ENCODE measurements around the gene COBL. TPM values are rescaled to one million over a fixed set of nuclear protein-coding genes. Genes with fewer than 3 reads are reported as not detected.
A peak's percentile ranks its signal among the peaks of the same experiment; 100 is the strongest.

The COBL gene
- total RNA-seq, 3 donors from 2014 or later: 2.2 to 37.3 (median 16.1) TPM

DNA sequence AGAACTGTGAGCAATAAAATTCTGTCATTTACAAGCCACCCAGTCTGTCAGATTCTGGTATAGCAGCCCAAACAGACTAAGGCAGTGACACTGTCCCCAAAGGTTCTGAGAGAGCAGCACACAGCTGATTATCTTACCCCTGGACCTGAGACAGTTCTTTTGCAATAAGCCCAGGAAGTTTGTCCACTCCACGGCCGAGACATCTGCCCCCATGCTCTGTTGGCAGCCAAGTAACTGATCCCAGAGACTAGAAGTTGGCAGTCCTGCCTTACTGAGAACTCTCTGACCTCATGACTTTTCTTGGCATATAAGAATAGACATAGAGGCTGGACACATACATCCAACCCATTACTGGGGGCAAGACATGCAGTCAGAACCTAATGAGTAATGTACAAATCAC, 290.9 kb downstream of the COBL start:
- Histone ChIP-seq H3K27me3 (no peaks in the 10 kb centered on the region), H3K9me3 (no peaks in the 10 kb centered on the region), H3K36me3 (no peaks in the 10 kb centered on the region), H3K4me3 (no peak overlapping the region), H3K27ac (no peak overlapping the region), H3K4me1 (no peaks in the 10 kb centered on the region)
- DNase-seq (ENCODE audit: low spot score in 2 of 2): no peak
- TF ChIP-seq POLR2A (IDR thresholded peaks at IDR 0.05): no peak
- no peak for TF ChIP-seq CTCF (IDR thresholded peaks at IDR 0.05)
- no peak for TF ChIP-seq POLR2AphosphoS5 (IDR thresholded peaks at IDR 0.05)
- intact Hi-C loops (cut with DNase I; ENCODE audit: low total_unique reads): no loop called here

DNA sequence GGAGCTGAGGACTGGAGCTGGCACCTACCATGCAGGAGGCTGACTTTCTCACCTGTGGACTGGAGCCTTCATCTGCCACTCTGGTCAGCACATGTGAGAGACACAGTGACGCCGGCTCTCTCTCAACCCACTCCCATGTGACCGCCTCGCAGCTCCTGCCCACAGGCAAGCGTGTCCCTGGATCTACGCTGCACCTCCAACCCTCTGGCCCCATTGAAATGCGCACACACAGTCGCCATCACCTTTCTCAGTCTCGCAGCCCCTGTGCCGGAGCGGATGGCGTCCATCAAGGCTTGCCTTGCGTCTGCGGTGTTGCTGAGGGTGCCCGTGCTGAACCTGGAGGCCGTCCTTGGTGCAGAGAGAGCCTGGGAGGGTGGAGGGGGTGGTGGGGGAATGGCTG, 291.7 kb downstream of the COBL start:
- Histone ChIP-seq H3K9me3 (no peaks in the 10 kb centered on the region), H3K4me3 (no peak overlapping the region), H3K27me3 (no peaks in the 10 kb centered on the region), H3K4me1 (no peaks in the 10 kb centered on the region), H3K27ac (no peak overlapping the region), H3K36me3 (no peaks in the 10 kb centered on the region)
- intact Hi-C loops (cut with DNase I; ENCODE audit: low total_unique reads): no loop called here
- TF ChIP-seq POLR2AphosphoS5 (IDR thresholded peaks at IDR 0.05) (no peak), CTCF (IDR thresholded peaks at IDR 0.05) (no peak), POLR2A (IDR thresholded peaks at IDR 0.05) (no peak)
- DNase-seq (ENCODE audit: low spot score in 2 of 2): no peak

DNA sequence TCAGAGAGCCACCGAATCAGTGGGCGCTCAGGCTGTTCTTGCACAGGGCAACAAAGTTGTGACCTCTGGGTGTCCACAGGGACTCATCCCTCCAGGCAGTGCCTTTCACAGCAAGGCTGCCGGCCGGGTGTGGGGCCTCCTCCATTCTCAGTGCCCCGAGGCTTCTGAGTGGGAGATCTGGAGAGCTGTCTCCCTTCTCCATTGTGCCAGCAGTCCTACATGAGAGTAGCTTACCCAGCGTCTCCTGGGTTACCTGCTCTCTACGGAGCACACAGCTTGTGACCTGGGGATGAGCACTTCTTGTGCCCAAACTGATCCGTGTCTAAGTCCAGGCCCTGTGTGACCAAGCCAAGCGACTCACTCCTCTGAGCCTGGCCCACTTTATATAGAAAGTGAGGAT, 293.1 kb downstream of the COBL start:
- TF ChIP-seq POLR2AphosphoS5 (IDR thresholded peaks at IDR 0.05): no peak
- TF ChIP-seq POLR2A (IDR thresholded peaks at IDR 0.05): no peak
- TF ChIP-seq CTCF (IDR thresholded peaks at IDR 0.05): no peak
- no peak for DNase-seq (ENCODE audit: low spot score in 2 of 2)
- intact Hi-C loops (cut with DNase I; ENCODE audit: low total_unique reads): no loop called here

DNA sequence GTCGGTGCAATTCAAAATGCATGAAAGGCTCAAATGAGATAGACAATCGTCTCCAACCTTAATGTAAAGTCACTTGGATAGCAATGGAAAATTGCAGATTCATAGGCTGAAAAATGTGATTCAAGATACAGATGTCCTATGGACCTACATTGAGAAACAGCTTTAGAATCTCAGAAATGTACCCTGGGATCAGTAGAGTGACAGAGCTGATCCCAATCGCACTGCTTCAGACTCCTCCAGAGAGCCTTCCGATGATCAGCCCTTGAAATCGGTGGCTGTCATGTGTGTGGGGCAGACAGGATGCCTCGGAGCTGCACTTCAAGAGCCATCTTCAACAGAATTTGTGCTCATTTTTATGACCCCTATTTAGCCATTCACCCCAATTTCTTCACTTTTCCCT, 293.8 kb downstream of the COBL start:
- H3K9me3 ChIP-seq: no peaks in the 10 kb centered on the region
- no peaks in the 10 kb centered on the region for H3K4me1 ChIP-seq
- DNase-seq (ENCODE audit: low spot score in 2 of 2): no peak
- no peak overlapping the region for H3K4me3 ChIP-seq
- H3K36me3 ChIP-seq: no peaks in the 10 kb centered on the region
- TF ChIP-seq POLR2AphosphoS5 (IDR thresholded peaks at IDR 0.05): no peak
- no peak for TF ChIP-seq CTCF (IDR thresholded peaks at IDR 0.05)
- TF ChIP-seq POLR2A (IDR thresholded peaks at IDR 0.05): no peak
- H3K27ac ChIP-seq: no peak overlapping the region
- intact Hi-C loops (cut with DNase I; ENCODE audit: low total_unique reads): no loop called here
- H3K27me3 ChIP-seq: no peaks in the 10 kb centered on the region

More for the DNA sequence above, 293.1 kb downstream of the COBL start:
- H3K4me3 ChIP-seq: no peak overlapping the region
- no peaks in the 10 kb centered on the region for H3K9me3 ChIP-seq
- H3K4me1 ChIP-seq: no peaks in the 10 kb centered on the region
- no peak overlapping the region for H3K27ac ChIP-seq
- H3K36me3 ChIP-seq: no peaks in the 10 kb centered on the region
- no peaks in the 10 kb centered on the region for H3K27me3 ChIP-seq

GRCh38 chr7:51021906-51022570, 294.6 kb downstream of the COBL start:
- DNase-seq (ENCODE audit: low spot score in 2 of 2): no peak
- H3K27me3 ChIP-seq: no peaks in the 10 kb centered on the region
- no peak for TF ChIP-seq CTCF (IDR thresholded peaks at IDR 0.05)
- no peak for TF ChIP-seq POLR2A (IDR thresholded peaks at IDR 0.05)
- no peak for TF ChIP-seq POLR2AphosphoS5 (IDR thresholded peaks at IDR 0.05)
- no peaks in the 10 kb centered on the region for H3K36me3 ChIP-seq
- H3K9me3 ChIP-seq: no peaks in the 10 kb centered on the region
- no peaks in the 10 kb centered on the region for H3K4me1 ChIP-seq
- no peak overlapping the region for H3K4me3 ChIP-seq
- peak overlapping the region in 1 of 2 donors; percentile 75 for H3K27ac ChIP-seq
- intact Hi-C loops (cut with DNase I; ENCODE audit: low total_unique reads): no loop called here
